Measurements from ENCODE around the gene TRABD2B.

DNA sequence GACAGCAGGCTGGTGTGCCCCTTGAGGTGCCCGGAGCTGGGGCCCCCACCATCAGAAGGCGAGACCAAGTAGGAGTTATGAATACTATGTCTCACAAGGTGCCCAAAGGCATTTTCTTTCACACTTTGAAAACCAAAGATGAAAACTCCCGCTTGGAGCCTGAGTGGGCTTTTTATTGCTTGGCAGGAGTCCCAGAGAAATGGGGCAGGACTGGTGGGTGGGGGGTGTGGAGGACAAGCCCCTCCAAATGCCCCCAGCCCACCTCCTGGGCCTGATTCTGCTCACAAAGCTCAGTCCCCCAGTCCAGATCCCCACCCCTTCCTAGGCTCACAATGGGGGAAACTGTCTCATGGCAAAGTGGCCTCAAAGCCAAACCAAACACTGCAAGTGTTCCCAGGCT, 227.9 kb downstream of the TRABD2B start:
- TF ChIP-seq, protein P1, sequence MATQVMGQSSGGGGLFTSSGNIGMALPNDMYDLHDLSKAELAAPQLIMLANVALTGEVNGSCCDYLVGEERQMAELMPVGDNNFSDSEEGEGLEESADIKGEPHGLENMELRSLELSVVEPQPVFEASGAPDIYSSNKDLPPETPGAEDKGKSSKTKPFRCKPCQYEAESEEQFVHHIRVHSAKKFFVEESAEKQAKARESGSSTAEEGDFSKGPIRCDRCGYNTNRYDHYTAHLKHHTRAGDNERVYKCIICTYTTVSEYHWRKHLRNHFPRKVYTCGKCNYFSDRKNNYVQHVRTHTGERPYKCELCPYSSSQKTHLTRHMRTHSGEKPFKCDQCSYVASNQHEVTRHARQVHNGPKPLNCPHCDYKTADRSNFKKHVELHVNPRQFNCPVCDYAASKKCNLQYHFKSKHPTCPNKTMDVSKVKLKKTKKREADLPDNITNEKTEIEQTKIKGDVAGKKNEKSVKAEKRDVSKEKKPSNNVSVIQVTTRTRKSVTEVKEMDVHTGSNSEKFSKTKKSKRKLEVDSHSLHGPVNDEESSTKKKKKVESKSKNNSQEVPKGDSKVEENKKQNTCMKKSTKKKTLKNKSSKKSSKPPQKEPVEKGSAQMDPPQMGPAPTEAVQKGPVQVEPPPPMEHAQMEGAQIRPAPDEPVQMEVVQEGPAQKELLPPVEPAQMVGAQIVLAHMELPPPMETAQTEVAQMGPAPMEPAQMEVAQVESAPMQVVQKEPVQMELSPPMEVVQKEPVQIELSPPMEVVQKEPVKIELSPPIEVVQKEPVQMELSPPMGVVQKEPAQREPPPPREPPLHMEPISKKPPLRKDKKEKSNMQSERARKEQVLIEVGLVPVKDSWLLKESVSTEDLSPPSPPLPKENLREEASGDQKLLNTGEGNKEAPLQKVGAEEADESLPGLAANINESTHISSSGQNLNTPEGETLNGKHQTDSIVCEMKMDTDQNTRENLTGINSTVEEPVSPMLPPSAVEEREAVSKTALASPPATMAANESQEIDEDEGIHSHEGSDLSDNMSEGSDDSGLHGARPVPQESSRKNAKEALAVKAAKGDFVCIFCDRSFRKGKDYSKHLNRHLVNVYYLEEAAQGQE (IDR thresholded peaks at IDR 0.05; ENCODE audit: unreplicated experiment) = no peak
- TF ChIP-seq, protein P2, sequence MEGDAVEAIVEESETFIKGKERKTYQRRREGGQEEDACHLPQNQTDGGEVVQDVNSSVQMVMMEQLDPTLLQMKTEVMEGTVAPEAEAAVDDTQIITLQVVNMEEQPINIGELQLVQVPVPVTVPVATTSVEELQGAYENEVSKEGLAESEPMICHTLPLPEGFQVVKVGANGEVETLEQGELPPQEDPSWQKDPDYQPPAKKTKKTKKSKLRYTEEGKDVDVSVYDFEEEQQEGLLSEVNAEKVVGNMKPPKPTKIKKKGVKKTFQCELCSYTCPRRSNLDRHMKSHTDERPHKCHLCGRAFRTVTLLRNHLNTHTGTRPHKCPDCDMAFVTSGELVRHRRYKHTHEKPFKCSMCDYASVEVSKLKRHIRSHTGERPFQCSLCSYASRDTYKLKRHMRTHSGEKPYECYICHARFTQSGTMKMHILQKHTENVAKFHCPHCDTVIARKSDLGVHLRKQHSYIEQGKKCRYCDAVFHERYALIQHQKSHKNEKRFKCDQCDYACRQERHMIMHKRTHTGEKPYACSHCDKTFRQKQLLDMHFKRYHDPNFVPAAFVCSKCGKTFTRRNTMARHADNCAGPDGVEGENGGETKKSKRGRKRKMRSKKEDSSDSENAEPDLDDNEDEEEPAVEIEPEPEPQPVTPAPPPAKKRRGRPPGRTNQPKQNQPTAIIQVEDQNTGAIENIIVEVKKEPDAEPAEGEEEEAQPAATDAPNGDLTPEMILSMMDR (conservative IDR thresholded peaks at IDR 0.05; ENCODE audit: low read depth in 2 of 2) = no peak
- no peak for TF ChIP-seq EZH2 (IDR thresholded peaks at IDR 0.05; ENCODE audit: low read depth, unreplicated experiment)
- no peak for TF ChIP-seq POLR2AphosphoS5 (IDR thresholded peaks at IDR 0.05; ENCODE audit: low read depth)
- TF ChIP-seq, protein P3, sequence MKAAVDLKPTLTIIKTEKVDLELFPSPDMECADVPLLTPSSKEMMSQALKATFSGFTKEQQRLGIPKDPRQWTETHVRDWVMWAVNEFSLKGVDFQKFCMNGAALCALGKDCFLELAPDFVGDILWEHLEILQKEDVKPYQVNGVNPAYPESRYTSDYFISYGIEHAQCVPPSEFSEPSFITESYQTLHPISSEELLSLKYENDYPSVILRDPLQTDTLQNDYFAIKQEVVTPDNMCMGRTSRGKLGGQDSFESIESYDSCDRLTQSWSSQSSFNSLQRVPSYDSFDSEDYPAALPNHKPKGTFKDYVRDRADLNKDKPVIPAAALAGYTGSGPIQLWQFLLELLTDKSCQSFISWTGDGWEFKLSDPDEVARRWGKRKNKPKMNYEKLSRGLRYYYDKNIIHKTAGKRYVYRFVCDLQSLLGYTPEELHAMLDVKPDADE (IDR thresholded peaks at IDR 0.05) = no peak
- TF ChIP-seq EZH2phosphoT487 (IDR thresholded peaks at IDR 0.05; ENCODE audit: unreplicated experiment) = no peak
- no peak for TF ChIP-seq JUNB (IDR thresholded peaks at IDR 0.05; ENCODE audit: unreplicated experiment)
- no peak for TF ChIP-seq CREB1 (CRISPR knock-in tag; IDR thresholded peaks at IDR 0.05; ENCODE audit: low read depth)
- TF ChIP-seq ZNF331 (CRISPR knock-in tag; IDR thresholded peaks at IDR 0.05; ENCODE audit: low read depth) = no peak
- no peak for TF ChIP-seq STAT1 (IDR thresholded peaks at IDR 0.05; ENCODE audit: unreplicated experiment)
- TF ChIP-seq NANOG (IDR thresholded peaks at IDR 0.05; ENCODE audit: borderline replicate concordance) = no peak
- no peak for TF ChIP-seq ZNF114 (CRISPR knock-in tag; IDR thresholded peaks at IDR 0.05)
